Body of pancreas (tissue), 4 donors: ENCODE data around the gene GMEB2. TPM values are rescaled to one million over a fixed set of nuclear protein-coding genes. Genes with fewer than 3 reads are reported as not detected.
"Not testable (repeated sequence)": the region's sequence is repeated elsewhere in the genome, so short reads cannot be mapped to it uniquely, and the experiment has no call there.

ENCODE experiments used
- ATAC-seq: fragments of 150-250 bp; one replicate; pipeline ENCODE4 v1.9.1; 2016
- DNase-seq, 4 donors: peaks; one replicate each; pipeline ENCODE4 v3.0.0-alpha.2; 2019
- H3K27ac ChIP-seq, 4 donors: fragments of 200-600 bp; sonication (generic); 1 replicate in 3 of 4; 2 replicates in 1 of 4; pipeline versions ENCODE4 v1.5.1 to v1.6.1; 2016 to 2019; ENCODE audit warnings: mild to moderate bottlenecking in 1 of 4, mixed read lengths in 1 of 4, moderate library complexity in 1 of 4
- H3K27me3 ChIP-seq, 2 donors: fragments of 200-600 bp; sonication (generic); one replicate each; pipeline ENCODE4 v1.6.0; 2016; ENCODE audit warnings: mild to moderate bottlenecking in 1 of 2
- H3K36me3 ChIP-seq, 2 donors: fragments of 200-600 bp; sonication (generic); replicated peaks in 1 of 2; 2 replicates each; pipeline ENCODE4 v1.5.1; 2016; ENCODE audit warnings: low read depth in 2 of 2; ENCODE audit not compliant: insufficient read depth in 1 of 2
- H3K4me1 ChIP-seq: fragments of 200-600 bp; sonication (generic); one replicate; pipeline ENCODE4 v1.6.0; 2016
- H3K4me3 ChIP-seq, 2 donors: fragments of 200-600 bp; sonication (generic); 1 replicate in 1 of 2; 2 replicates in 1 of 2; pipeline ENCODE4 v1.5.1; 2016 to 2019
- H3K9me3 ChIP-seq, 3 donors: fragments of 200-600 bp; sonication (generic); 1 replicate in 2 of 3; 2 replicates in 1 of 3; pipeline ENCODE4 v1.5.1; 2016
- POLR2A ChIP-seq, 3 donors: fragments of 450-650 bp; IDR thresholded peaks; one replicate each; pipeline ENCODE4 v1.6.1; 2016; ENCODE audit warnings: antibody characterized with exemption in 3 of 3, mild to moderate bottlenecking in 2 of 3
- WGBS, 2 donors: methylation state at CpG; one replicate each; pipeline ENCODE4 v1.1.5; 2017; 5-methylcytosine and 5-hydroxymethylcytosine counted together
- intact Hi-C: fragments of 100-400 bp; cut with DNase I; formaldehyde crosslinking; loops from one replicate; pipeline ENCODE4 v1.15.1; 2023
- total RNA-seq, 2 donors: library from RNA; depleted of rRNA; stranded (reverse); fragments of >200 nt; gene quantifications; one replicate each; pipeline ENCODE4 v1.1.0, GENCODE V29; 2016
- TF ChIP-seq, protein P1 (sequence below), 7 experiments: fragments of 450-650 bp in 4 of 7; fragments of 200-600 bp in 3 of 7; sonication (generic) in 3 of 7; IDR thresholded peaks; one replicate each; pipeline ENCODE4 v1.5.1; 2016 to 2019; ENCODE audit warnings: antibody characterized with exemption in 7 of 7

The GMEB2 gene
- total RNA-seq, 2 donors from 2014 or later, result 8.9 to 9.9 TPM

DNA sequence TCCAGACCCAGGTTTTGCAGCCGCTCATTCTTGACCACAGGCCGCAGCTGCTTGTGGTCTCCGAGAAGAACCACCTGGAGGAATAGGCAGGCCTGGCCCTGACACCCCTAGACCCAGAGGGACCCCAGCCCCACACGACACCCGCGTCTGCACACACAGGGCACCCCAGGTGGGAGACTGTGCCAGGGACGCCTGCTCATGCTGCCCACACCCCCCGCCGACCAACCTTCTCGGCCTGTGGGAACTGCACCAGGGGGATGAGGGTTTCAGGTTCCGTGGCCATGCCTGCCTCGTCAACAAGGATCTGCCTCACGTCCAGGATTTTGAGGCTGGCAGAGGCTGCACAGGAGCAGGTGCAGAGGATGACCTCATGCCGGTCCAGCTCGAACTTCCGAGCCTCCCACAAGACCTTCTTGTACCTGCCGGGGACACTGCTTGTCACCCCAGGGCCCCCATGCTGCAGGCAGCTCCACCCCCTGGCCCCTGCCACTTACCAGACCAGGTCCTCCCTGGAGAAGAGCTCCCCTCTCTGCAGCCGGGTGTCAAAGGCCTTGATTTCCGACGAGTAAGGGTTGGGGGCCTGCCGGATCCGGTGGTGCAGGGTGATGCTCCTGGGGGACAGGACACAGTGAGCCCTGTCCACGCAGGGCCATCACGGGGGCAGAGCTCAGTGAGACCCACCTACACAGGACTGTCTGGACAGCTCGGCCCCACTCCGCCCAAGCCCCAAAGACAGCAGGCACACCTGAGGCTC, 65.9 kb downstream of the GMEB2 start:
- ATAC-seq, result no peak
- no peak for DNase-seq

DNA sequence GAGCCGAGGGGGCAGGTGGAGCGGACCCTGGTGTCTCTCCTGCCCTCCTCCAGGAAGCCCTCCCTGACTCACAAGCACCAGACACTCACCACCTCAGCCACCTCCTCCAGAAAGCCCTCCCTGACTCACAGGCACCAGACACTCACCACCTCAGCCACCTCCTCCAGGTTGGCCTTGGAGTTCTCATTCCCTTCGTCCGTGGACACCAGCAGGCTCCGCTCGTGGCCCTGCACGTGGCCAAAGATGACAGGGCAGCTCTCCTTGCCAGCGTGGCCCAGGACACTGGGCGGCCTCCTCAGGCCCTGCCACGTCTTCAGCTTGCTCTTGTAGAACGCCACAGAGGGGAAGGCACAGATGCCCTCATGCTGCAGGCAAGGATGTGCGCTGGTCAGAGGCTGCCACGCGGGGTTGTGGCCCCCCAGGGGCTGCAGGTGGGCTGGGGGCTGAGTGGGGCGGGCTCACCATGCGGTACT, 66.5 kb downstream of the GMEB2 start:
- DNase-seq, result no peak
- no peak overlapping the region for H3K4me3 ChIP-seq
- H3K27ac ChIP-seq, result no peak overlapping the region
- ATAC-seq, result no peak
- no peaks in the 10 kb centered on the region for H3K4me1 ChIP-seq
- H3K9me3 ChIP-seq, result no peaks in the 10 kb centered on the region
- no peaks in the 10 kb centered on the region for H3K27me3 ChIP-seq
- WGBS, 2 donors, result 92 to 100% methylated on average over 5 to 15 of the region's 16 CpGs
- TF ChIP-seq, protein P1, sequence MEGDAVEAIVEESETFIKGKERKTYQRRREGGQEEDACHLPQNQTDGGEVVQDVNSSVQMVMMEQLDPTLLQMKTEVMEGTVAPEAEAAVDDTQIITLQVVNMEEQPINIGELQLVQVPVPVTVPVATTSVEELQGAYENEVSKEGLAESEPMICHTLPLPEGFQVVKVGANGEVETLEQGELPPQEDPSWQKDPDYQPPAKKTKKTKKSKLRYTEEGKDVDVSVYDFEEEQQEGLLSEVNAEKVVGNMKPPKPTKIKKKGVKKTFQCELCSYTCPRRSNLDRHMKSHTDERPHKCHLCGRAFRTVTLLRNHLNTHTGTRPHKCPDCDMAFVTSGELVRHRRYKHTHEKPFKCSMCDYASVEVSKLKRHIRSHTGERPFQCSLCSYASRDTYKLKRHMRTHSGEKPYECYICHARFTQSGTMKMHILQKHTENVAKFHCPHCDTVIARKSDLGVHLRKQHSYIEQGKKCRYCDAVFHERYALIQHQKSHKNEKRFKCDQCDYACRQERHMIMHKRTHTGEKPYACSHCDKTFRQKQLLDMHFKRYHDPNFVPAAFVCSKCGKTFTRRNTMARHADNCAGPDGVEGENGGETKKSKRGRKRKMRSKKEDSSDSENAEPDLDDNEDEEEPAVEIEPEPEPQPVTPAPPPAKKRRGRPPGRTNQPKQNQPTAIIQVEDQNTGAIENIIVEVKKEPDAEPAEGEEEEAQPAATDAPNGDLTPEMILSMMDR (IDR thresholded peaks at IDR 0.05), result no peak
- TF ChIP-seq POLR2A (IDR thresholded peaks at IDR 0.05), result no peak
- peaks cover 0 to 2% of the 10 kb centered on the region in 2 donors for H3K36me3 ChIP-seq
- intact Hi-C loops, result no loop called here

More for the DNA sequence above, 65.9 kb downstream of the GMEB2 start:
- Histone ChIP-seq H3K36me3 (peaks cover 0 to 2% of the 10 kb centered on the region in 2 donors), H3K27ac (no peak overlapping the region), H3K4me3 (no peak overlapping the region), H3K27me3 (no peaks in the 10 kb centered on the region), H3K9me3 (no peaks in the 10 kb centered on the region), H3K4me1 (no peaks in the 10 kb centered on the region)
- TF ChIP-seq, protein P1 (IDR thresholded peaks at IDR 0.05), result no peak
- intact Hi-C loops, result no loop called here
- 80 to 94% methylated on average over 2 to 26 of the region's 26 CpGs for WGBS, 2 donors

DNA sequence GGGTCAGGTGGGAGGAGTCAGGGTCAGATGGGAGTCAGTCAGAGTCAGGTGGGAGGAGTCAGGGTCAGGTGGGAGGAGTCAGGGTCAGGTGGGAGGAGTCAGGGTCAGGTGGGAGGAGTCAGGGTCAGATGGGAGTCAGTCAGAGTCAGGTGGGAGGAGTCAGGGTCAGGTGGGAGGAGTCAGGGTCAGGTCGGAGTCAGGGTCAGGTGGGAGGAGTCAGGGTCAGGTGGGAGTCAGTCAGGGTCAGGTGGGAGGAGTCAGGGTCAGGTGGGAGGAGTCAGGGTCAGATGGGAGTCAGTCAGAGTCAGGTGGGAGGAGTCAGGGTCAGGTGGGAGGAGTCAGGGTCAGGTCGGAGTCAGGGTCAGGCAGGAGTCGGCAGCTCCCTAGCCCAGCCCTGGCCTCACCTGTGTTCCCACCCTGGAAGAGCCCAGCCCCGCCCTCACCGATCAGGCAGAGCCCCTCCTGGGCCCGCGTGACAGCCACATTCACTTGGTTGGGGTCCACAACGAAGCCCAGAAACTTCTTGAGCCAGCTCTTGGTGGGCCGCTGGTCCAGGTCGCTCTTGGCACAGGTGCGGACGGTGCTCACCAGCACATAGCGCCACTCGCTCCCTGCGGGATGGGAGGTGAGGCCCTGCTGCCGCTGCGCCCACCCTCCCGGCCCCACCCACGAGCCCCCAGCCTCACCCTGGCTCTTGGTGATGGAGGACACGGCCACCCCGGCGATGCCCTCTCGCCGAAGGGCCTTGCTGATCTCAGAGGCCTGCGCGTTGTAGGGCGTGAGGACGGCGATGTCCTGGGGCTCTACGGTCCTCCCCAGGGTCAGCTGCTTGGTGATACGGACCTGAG, 67.2 kb downstream of the GMEB2 start:
- ATAC-seq, H3K4me3 ChIP-seq, intact Hi-C loops, H3K27ac ChIP-seq, H3K36me3 ChIP-seq, H3K4me1 ChIP-seq, DNase-seq, H3K27me3 ChIP-seq, H3K9me3 ChIP-seq: not testable (repeated sequence)
- WGBS, 2 donors, result 96 to 100% methylated on average over 2 to 20 of the region's 31 CpGs

DNA sequence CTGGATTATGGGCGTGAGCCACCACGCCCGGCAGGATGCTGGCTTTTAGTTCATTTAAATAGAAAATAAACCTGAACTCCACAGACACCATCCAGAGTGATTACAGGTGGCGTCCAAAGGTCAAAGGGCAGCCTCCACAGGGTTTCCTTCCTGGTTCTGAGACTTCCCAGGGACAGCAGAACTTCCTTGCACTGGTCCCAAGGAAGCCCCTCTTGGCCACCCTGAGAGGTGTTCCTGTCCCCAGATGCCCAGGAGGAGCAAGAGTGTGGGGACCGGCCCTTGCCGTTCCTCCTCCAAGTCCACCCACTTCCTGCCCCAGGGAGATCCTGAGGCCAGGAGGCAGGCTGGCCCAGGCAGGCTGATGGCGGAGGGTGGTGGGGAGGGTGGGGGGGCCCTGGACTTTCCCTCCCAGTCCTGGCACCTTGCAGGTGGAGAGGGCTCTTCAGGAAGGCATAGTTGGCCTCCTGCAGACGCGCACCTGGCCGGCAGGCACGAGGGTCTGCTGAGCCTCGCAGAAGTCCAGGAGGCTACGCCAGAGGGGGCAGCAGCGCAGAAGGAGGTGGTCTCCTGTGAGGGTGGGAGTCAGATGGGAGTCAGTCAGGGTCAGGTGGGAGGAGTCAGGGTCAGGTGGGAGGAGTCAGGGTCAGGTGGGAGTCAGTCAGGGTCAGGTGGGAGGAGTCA, 68.0 kb downstream of the GMEB2 start:
- peaks cover 0 to 2% of the 10 kb centered on the region in 2 donors for H3K36me3 ChIP-seq
- H3K4me3 ChIP-seq, result no peak overlapping the region
- H3K9me3 ChIP-seq, result no peaks in the 10 kb centered on the region
- TF ChIP-seq, protein P1 (IDR thresholded peaks at IDR 0.05), result no peak
- no peak for TF ChIP-seq POLR2A (IDR thresholded peaks at IDR 0.05)
- DNase-seq (no peak), ATAC-seq (no peak)
- 95 to 96% methylated on average over 9 to 14 of the region's 14 CpGs for WGBS, 2 donors
- peaks cover 4% of the 10 kb centered on the region for H3K4me1 ChIP-seq
- no peak overlapping the region for H3K27ac ChIP-seq
- intact Hi-C loops, result no loop called here
- no peaks in the 10 kb centered on the region for H3K27me3 ChIP-seq

DNA sequence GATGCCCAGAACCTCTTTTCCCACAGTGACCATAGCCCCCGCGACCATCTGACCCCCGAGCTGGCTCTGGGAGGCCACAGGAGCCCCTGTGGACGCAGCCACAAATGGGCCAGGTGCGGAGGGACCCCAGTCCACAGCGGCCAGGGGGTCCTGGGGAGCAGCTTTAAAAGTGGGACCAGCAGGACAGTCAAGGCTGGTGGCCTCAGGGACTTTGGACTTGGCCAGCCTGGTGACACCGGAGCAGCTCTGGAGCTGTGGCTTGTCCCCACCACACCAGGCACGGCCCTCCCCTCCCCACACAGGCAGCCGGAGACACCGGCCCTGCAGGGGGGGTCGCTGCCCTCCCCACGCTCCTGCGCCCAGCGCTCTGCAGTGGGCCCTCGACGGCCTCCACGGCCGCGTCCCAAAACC, 69.4 kb downstream of the GMEB2 start:
- H3K27me3 ChIP-seq, result no peaks in the 10 kb centered on the region
- intact Hi-C loops, result no loop called here
- peaks cover 0 to 2% of the 10 kb centered on the region in 2 donors for H3K36me3 ChIP-seq
- peaks cover 11% of the 10 kb centered on the region for H3K4me1 ChIP-seq
- H3K9me3 ChIP-seq, result no peaks in the 10 kb centered on the region
- 85 to 93% methylated on average over 3 to 19 of the region's 19 CpGs for WGBS, 2 donors
- DNase-seq (no peak), ATAC-seq (no peak)
- no peak overlapping the region for H3K4me3 ChIP-seq
- H3K27ac ChIP-seq, result no peak overlapping the region
- no peak for TF ChIP-seq POLR2A (IDR thresholded peaks at IDR 0.05)
- TF ChIP-seq, protein P1 (IDR thresholded peaks at IDR 0.05), result no peak
